ENCODE results near the gene SUZ12. TPM values are rescaled to one million over a fixed set of nuclear protein-coding genes. Genes with fewer than 3 reads are reported as not detected.

The SUZ12 gene
- total and polyA plus RNA-seq, 9 donors: 10.5 to 24.9 (median 19.4) TPM

Small RNA genes within 50 kb of the gene (small RNA-seq; reads per million reads assigned to genes)
- not detected for gene AC090616.4
- gene RNA5SP437: 0.25 reads per million

Other genes with a start within 250 kb of the SUZ12 start
- gene COPRS, start 77.8 kb upstream of the SUZ12 start, total RNA-seq: 100 to 1,000 TPM in 1 of 7 donors, 10 to 100 TPM in 6; 43.7 to 116 (median 53.9) TPM
- 10 to 100 TPM; 46.7 to 91.6 TPM for gene COPRS, start 77.8 kb upstream of the SUZ12 start, polyA plus RNA-seq
- gene UTP6, start 35.3 kb upstream of the SUZ12 start, total RNA-seq: 10 to 100 TPM; 17.3 to 55.4 (median 41.6) TPM
- gene UTP6, start 35.3 kb upstream of the SUZ12 start, polyA plus RNA-seq: 10 to 100 TPM; 25.6 to 47.9 TPM
- 10 to 100 TPM; 12.1 to 23.8 (median 19.2) TPM for gene LRRC37B, start 70.4 kb downstream of the SUZ12 start, total RNA-seq
- gene LRRC37B, start 70.4 kb downstream of the SUZ12 start, polyA plus RNA-seq: 10 to 100 TPM; 16.3 to 18.2 TPM
- 10 to 100 TPM; 33.1 to 51.7 (median 41.3) TPM for gene RHOT1, start 205.5 kb downstream of the SUZ12 start, total RNA-seq
- 10 to 100 TPM; 32.8 to 33.5 TPM for gene RHOT1, start 205.5 kb downstream of the SUZ12 start, polyA plus RNA-seq

Data from ovary (tissue), 9 donors.